DMS153 treated with DMSO at 0.1 percent for 48 hours (cell line): Measurements from ENCODE around the gene TESMIN.

Experiments used
- DNase-seq: peaks from one replicate; lab custom pipeline; 2025; ENCODE audit not compliant: unreplicated experiment; lab: John Stamatoyannopoulos, UW

Gene TESMIN

DNA sequence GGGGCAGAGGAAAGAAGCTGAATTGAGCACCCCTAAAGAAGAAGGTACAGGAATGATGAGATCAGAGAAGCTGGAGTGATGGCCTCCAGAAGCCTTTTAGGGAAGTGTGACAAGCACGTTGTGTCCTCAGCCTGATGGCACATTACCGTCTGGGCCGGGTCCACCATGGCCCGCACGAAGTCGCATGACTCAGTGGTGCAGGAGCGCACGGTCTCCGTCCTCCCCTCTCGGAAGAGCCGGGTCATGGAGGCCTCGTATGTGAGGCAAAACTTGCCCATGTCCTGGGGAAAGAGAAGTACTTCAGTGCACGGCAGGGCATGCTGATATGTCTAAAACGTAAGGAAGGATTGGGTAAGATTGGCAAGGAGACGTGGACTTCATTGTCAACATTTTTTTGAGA, 11.2 kb upstream of the TESMIN start:
- no peak for DNase-seq

DNA sequence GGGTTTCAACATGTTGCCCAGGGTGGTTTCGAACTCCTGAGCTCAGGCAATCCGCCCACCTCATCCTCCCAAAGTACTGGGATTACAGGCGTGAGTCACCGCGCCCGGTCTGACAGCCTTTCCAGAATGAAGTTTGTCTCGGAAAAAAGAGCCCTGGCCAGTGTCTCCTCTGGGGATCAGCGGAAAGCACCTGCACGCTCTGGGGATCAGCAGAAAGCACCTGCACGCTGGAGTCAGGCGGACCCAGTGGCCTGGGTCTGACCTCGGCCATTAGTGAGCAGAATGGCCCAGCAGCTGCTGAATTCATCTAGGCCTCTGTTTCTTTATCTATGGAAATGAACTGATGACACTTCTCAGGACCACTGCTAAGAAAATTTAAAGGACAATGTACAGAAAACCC, 10.5 kb upstream of the TESMIN start:
- DNase-seq, result no peak

DNA sequence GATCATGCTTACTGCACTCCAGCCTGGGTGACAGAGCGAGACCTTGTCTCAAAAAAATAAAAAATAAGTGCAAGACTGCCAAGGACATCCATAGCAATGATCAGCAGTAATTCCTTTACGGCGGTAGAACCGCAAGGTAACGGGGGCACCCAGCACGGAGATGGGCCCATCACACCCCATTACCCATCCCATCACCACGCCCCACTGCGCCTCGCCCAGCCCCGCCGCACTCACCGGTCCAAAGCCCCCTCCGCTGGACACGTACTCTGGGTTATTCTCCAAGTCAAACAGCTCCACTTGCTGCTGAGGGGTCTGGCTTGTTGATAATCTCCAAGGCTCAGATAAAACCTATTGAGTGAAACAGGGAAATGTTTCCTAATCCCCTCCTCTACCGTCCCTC, 8.7 kb upstream of the TESMIN start:
- no peak for DNase-seq

DNA sequence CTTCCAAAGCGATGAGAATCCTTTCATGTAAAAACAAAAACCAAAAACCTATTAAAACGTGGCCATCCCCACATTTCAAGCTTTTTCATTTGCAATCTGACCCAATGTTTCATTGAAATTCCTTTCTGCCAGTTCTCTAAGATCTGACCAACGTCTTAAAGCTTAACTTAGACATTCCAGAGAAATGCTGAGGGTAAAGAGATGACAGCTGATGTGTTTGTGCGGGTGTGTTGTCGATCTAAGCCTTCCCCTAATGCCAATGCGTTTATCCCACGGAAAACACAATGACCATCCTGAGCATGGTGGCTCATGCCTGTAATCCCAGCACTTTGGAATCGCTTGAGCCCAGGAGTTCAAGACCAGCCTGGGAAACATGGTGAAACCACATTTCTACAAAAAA, 6.4 kb upstream of the TESMIN start:
- no peak for DNase-seq

DNA sequence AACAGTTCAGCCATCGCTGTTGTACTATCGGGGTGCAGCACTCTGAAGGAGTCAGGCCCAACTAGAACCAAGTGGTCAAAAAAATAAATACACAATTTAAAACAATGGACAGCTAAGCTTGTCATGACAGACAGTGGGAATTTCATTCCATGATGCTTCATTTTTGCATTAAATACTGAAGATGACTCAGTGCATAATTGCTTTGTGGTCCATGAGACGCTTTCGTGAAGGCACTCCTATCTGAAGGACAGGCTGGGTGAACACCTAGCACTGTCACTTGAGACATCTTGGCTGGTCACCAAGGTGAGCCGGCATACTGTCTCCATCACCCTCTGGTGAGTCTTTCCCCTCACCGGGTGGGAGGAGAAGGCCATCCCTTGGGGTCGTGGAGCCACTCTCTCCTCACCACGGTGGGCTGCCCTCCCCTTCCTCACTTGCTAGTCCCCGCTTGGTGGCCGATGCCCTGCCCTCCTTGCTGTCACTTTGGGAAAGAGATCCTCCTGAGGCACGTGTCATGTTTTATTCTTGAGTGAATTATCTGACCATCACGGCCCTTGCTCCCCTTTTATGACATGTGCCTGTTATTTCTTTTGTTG, 4.9 kb upstream of the TESMIN start:
- DNase-seq, result no peak

DNA sequence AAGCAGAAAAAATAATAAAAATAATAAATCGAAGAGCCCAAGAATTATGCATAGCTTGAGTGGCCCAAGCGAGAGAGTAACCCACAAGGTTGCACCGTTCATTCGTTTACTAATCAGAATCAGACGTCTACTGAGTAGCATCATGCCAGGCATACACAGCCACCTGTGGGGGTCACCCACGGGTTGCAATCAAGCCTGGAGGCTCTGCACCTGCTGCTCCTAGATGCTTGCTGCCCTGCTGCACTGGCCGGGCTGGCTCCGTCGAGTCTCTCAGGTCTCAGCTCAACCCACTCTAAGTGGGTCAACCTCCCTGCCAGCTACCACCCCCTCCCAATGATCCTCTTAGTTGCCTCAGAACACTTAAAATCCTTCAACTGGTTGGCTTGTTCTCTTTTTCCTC, 2.0 kb upstream of the TESMIN start:
- no peak for DNase-seq

DNA sequence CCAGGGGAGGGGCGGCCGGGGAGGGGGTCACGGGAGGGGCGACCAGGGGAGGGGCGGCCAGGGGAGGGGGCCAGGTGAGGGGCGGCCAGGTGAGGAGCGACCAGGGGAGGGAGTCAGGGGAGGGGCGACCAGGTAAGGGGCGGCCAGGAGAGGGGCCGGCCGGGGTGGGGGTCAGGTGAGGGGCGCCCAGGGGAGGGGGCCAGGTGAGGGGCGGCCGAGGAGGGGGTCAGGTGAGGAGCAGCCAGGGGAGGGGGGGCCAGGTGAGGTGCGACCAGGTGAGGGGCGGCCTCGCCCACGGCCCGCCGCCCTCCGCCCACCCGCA, 355 bp downstream of the TESMIN start:
- no peak for DNase-seq

DNA sequence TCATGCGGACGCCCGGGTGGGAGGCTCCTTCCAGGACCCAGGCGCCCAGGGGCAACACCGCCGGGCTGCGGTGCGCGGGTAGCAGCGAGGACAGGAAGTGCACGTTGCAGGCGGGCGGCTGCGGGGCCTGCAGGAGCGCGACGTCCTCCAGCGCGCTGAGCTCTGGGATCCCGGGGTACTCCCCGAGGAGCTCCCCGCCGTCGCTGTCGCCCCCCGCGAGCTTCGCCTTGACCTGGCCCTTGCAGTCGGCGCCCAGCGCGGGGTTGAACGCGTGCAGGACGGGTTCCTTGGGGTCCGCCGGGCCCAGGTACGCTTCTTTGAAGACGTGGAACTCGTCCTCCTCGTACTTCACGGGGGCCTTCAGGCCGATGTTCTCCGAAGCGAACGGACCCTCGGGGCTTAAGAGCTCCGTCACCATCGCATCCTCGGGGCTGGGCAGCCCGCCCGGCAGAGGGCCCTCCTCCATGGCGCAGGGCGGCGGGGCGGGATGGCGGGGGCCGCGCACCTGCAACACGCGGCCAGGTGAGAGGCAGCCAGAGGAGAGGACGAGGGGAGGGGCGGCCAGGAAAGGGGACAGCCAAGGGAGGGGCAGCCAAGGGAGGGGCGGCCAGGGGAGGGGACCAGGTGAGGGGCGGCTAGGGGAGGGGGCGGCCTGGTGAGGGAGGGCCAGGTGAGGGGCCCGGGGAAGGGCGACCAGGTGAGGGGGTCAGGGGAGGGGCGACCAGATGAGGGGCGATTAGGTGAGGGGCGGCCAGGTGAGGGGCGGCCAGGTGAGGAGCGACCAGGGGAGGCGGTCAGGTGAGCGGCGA, 921 bp downstream of the TESMIN start:
- DNase-seq, result no peak

DNA sequence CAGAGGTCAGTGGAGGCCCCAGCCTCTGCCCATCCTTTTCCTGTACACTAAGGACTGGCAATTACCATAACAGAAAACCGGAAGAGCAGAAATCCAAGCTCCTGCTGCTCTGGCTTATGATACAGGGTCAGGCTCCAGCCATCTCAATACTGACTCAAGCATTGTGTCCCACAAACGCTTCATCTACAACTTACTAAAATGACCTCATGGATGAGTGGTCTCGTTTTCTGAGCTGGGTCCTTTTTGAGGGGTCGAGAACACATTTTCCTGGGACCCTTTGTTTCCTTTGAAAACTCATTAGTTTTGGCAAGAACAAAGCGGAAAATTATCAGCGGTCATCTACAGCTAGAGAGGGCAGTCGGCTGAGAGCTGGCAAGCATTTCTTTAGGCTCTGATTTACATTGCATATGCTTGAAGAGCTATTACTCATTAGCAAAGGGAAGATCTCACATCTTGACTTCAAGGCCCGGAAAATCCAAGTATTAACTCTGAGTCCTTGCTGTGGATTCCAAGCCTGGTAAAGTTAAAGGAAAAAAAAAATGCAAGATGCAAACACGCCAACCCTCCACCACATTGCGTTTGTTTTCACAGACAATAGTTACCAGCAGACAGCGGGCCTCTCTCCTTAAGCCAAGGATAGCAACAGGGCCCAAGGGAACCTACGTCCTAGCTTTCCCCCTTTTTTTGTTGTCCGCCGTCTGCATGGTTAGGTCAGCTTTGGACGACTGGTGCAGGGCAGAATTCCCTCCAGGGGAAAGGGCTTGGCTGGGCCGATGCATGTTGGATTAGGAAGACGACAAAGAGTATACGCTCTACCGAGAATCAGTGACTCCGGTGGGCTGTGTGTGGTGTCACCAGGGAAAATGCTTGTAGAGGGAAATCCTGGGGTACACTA, 1.8 kb downstream of the TESMIN start:
- DNase-seq, result no peak

DNA sequence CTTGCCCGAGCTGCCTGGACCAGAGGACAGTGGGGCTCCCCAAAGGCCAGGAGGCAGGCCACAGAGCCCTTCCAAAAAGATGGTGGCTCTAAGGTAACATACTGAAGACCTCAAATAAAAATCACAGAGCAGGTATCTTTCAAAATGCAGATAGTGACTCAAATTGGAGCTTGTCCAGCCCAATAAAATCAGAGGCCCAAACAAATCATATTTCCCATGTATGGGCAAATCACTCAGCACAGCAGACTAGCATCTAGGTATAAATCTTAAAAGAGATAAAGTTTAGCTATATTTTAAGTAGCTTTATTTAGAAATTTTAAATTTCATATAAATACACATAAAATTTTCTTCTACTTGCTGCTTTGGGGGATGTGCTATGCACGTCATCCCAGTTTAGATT, 3.3 kb downstream of the TESMIN start:
- DNase-seq, result no peak

DNA sequence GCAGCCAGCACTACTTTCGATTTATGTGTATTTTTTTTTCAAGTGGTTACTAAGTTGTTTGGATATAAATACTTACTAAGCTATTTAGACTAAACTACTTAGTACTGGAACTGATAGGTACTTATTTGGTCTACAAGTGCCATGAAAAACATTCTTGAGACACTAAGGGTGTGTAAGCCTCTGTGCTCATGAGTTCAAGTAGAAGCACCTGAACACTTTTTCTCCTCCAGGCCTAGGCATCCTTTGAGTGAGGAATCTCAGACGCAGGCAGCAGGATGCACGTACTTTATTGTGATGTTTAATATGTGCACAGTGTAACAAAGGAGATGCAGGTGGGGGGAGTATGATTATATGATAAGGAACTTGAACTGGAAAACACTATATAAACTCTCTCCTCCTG, 7.8 kb downstream of the TESMIN start:
- no peak for DNase-seq

DNA sequence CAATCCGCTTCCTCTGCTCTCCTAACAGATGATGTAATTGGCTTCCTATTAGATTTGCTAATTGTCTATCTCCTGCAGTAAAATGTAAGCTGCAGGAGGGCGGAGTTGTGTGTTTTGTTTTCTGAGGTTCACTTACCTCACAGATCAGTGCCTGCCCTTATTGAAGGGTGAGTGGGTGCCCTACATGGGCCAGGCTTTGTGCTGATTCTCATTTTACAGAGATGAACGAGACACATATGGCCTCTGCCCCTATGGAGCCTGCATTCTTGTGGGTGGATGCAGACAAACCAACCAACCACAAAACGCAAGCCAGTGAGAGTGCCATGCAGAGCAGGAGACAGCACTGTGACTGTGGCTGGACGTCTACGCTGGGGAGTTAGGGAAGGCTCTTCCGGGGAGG, 9.9 kb downstream of the TESMIN start:
- no peak for DNase-seq

DNA sequence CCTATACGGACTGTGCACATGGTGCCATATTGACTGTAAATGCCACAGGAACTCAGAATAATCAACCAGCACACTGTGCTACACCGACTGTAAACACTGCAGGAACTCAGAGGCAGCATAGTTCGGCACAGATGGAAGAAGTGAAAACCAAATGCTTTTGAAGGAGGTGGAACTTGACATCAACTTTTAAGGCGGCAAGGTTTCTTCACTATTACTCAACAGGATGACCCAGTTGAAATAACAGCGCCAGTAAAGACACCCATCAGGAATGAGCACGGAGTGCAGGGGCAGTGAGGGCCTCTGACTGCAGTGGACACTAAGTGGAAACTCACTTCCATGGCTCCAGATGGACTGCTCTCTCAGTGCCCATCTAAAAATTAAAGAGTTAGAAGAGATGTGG, 15.7 kb downstream of the TESMIN start:
- DNase-seq, result no peak

DNA sequence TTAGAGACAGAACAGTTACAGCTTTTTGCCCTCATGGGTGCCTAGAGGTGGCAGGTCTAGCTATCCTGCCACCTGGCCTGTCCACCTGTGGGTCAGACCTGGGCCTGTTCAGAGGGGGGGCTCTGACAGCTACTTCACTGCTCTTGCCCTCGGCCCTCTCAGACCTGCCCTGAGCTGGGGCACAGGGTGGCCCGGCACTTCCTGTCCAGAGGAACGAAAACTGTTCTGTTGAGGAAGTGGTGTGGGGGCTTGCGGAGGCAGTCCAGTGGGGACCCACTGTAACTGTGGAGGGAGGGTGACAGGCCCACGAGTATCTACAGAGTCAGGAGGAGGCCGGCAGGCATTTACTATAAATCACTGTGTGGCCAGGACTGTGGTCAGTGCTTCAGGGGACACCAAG, 16.2 kb downstream of the TESMIN start:
- DNase-seq, result no peak

DNA sequence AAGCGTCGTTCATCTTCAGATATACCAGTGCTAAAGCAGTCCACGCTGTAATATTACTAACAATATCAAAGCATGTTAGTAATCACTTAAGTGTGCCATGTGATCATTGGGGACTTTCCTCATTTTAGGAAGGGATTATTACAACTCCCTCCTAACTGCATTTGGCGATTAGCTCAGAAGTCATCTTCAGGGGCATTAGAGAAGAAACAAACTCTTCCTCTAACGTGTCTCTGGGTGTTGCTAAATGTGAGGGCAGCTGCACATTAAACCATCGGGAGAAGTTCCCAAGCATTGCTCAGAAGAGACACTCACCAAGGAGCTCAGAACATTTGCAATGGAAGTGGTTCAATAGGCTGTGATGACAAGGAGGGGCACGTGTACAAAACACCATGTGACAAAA, 17.2 kb downstream of the TESMIN start:
- no peak for DNase-seq

DNA sequence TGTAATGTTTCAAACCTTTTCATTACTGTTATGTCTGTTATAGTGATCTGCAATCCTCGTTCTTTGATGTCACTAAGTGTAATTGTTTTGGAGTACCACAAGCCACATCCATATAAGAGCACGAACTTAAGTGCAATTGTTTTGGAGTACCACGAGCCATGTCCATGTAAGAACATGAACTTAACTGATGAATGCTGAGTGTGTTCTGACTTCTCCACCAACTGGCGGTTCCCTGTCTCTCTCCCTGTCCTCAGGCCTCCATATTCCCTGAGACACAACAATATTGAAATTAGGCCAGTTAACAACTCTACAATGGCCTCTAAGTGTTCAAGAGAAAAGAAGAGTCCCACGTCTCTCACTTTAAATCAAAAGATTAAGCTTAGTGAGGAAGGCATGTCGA, 23.5 kb downstream of the TESMIN start:
- DNase-seq, result no peak

DNA sequence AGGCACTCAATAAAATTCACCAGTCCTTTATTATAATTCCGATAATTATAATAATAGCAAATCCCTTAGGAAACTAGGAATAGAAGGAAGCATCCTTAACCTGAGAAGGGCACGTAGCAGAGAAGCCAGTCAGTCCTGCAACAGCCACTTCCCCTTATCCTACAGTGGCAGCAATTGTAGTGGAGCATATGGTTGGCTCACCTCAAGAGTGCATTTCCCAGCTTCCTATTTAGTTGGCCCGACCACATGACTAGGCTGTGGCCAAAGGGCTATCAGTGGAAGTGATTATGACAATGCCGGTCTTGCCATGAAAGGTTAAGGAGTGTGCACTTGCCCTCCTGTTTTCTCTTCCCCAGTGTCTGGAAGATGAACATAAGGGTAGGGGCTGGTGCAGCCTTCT, 27.0 kb downstream of the TESMIN start:
- DNase-seq, result no peak

DNA sequence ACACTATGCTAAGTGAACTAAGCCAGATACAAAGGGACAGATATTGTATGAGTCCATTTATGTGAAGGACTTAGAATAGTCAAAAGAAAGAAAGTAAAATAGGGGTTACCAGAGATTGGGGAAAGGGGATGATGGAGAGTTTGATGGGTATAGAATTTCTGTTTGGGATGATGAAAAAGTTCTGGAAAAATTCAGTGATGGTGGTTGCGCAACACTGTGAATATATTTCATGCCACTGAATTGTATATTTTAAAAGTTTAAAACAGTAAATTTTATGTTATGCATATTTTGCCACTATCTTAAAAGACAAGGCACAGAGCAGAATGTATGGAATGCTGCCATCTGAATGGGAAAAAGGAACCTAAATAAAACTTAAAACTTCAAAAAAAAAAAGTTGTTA, 29.2 kb downstream of the TESMIN start:
- no peak for DNase-seq

DNA sequence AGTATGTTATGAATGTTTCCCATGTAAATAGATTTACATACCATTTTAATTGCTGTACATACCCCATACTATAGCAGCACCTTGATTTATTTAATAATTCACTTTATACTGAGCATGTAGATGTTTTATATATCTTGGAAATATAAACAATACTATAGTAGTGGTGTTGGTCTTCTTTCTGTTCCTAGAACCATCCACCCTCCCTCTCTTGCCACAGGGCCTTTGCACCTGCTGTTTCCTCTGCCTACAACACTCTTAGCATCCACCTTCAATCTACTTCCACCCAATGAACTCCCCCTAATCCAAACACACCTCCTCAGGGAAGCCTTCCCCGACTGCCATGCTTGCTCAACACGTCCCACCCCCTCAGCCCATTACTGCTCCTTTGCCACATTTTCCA, 30.2 kb downstream of the TESMIN start:
- DNase-seq, result no peak

DNA sequence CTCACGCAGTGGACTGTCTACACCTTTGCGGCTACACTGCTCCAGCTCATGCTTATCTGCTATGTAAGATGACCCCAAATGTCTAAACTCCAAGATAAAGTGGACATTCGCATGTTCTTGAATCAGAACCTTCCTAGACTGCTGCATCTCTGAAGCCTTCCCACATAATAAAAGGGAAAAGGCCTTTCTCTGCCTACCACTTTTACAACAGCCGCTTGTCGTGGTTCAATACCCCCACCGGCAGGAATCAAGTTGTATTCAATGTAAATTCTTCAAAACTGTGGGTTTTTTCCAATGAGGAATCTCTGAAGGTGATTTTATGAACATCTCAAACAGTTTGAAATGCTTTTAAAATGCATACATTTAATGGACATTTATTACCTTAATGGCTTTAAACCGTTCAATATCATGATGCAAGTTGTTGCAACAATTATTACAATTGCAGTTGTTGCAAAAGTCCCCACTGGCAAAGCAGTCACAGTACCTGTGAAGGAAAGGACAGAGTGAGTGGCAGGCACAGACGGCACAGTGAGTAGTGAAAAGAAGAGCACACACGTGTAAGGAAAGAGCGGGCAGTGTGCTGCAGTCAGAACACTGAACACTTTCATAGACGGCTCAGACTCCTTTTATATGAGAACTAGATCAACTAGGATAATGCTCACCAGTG, 35.7 kb downstream of the TESMIN start:
- no peak for DNase-seq

DNA sequence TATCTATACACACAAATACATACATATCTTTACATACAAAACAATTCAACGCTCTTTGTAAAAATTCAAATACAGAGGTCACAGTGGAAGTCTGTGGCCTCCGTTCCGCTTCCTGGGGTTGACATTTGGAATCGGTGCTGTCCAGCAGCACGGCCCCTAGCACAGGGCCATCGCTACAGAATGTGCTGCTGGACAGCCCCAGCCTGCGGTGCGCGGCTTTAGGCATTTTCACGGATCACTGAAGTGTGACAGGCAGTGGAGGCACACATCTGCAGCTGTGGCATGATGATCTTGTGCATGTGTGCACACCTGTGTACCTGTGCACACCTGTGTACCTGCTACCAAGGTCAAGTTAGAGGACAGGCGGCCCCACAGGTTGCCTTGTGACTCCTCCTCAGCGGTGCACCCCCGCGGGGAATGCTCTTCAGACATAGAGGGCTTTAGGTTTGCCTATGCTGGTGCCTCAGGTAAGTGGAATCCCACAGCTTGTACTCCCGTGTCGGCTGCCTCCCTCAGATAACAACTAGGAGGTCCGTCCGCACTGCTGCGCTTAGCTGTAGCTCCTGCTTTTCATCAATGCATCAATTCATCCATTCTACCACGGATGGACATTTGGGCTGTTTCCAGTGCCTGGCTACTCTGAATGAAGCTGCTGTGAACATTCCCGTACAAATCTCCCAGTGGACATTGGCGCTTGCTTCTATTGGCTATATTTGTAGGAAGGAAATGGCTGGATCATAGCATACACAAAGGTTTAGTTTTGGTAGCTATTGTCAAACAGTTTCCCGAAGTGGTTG, 37.1 kb downstream of the TESMIN start:
- DNase-seq, result no peak
